HCT116 (cell line): ENCODE data around the gene MINDY3. TPM values are rescaled to one million over a fixed set of nuclear protein-coding genes. Genes with fewer than 3 reads are reported as not detected.

Experiments
- ATAC-seq: fragments of 200-7000 bp; cut with Tn5 transposase; 2 replicates; pipeline ENCODE4 v1.9.1; 2020; ENCODE audit warnings: mild to moderate bottlenecking, moderate library complexity
- BruUV-seq: library from RNA; stranded (reverse); fragments of 400-500 nt; replicated peaks from 2 replicates; lab custom pipeline; 2021; lab: Mats Ljungman, UMichigan
- CTCF ChIA-PET: fragments of 300-600 bp; sonication (Branson Sonifier 250); formaldehyde crosslinking; loops from one replicate; lab custom pipeline; 2021; ENCODE audit warnings: antibody characterized with exemption; lab: Charles Lee
- POLR2A ChIA-PET: fragments of 300-600, 350-600 bp; sonication (Branson Sonifier 250); formaldehyde crosslinking; loops from one replicate; lab custom pipeline; 2021; ENCODE audit warnings: antibody characterized with exemption; lab: Charles Lee
- RAD21 ChIA-PET, 2 experiments: fragments of 300-600 bp; sonication (Branson Sonifier 250); formaldehyde crosslinking; loops; one replicate each; lab custom pipeline; 2023; ENCODE audit warnings: low total read pairs in 2 of 2; ENCODE audit not compliant: uncharacterized antibody in 2 of 2, unreplicated experiment in 2 of 2, low non-redundant PET in 1 of 2; lab: Charles Lee
- DNase-seq: peaks from one replicate; pipeline ENCODE4 v3.0.0-alpha.2; 2010; ENCODE audit warnings: low read depth, low spot score
- H2AFZ ChIP-seq: fragments of 200-600 bp; shearing (Covaris generic), sonication (generic); 2 replicates; pipeline ENCODE4 v1.6.1; 2017; ENCODE audit warnings: low read depth, mixed run types, mixed read lengths, antibody characterized with exemption, low read length; ENCODE audit not compliant: poor library complexity, severe bottlenecking
- H3K27ac ChIP-seq: 2 replicates; pipeline ENCODE4 v1.5.1; 2012; ENCODE audit warnings: low read depth, low read length
- H3K27me3 ChIP-seq: fragments of 200-600 bp; sonication (generic); 2 replicates; pipeline ENCODE4 v1.6.1; 2016; ENCODE audit warnings: mixed run types, low read length, mixed read lengths; ENCODE audit not compliant: insufficient read depth
- H3K36me3 ChIP-seq, 2 experiments: fragments of 200-500 bp in 1 of 2; fragments of 200-600 bp in 1 of 2; sonication (Bioruptor generic) in 1 of 2; sonication (generic) in 1 of 2; 2 replicates each; pipeline versions ENCODE4 v1.5.1 to v1.6.1; 2014 to 2016; ENCODE audit warnings: low read length in 2 of 2, inconsistent platforms in 1 of 2, mixed read lengths in 1 of 2, mixed run types in 1 of 2; ENCODE audit not compliant: insufficient read depth in 2 of 2, control insufficient read depth in 1 of 2
- H3K4me1 ChIP-seq, 2 experiments: fragments of 200-600 bp in 1 of 2; sonication (generic) in 1 of 2; 2 replicates each; pipeline versions ENCODE4 v1.5.1 to v1.6.1; 2012 to 2017; ENCODE audit warnings: low read length in 2 of 2, inconsistent platforms in 1 of 2, mild to moderate bottlenecking in 1 of 2, mixed read lengths in 1 of 2, mixed run types in 1 of 2, moderate library complexity in 1 of 2; ENCODE audit not compliant: insufficient read depth in 2 of 2, control insufficient read depth in 1 of 2
- H3K4me2 ChIP-seq: fragments of 200-600 bp; sonication (generic); 2 replicates; pipeline ENCODE4 v1.6.1; 2017; ENCODE audit warnings: mixed run types, low read length, mixed read lengths
- H3K4me3 ChIP-seq, 2 experiments: fragments of 200-600 bp in 1 of 2; sonication (generic) in 1 of 2; replicated peaks in 1 of 2; 2 replicates each; pipeline ENCODE4 v1.5.1; 2011 to 2016; ENCODE audit warnings: low read length in 2 of 2, control low read depth in 1 of 2, low read depth in 1 of 2, mild to moderate bottlenecking in 1 of 2, mixed read lengths in 1 of 2, mixed run types in 1 of 2
- H3K79me2 ChIP-seq: fragments of 200-600 bp; sonication (generic); 2 replicates; pipeline ENCODE4 v1.6.1; 2017; ENCODE audit warnings: mild to moderate bottlenecking, mixed run types, low read length, moderate library complexity, mixed read lengths; ENCODE audit not compliant: insufficient read depth
- H3K9ac ChIP-seq: fragments of 200-600 bp; sonication (generic); 2 replicates; pipeline ENCODE4 v1.6.1; 2016; ENCODE audit warnings: low read length, mixed read lengths
- H3K9me2 ChIP-seq: fragments of 200-600 bp; sonication (generic), shearing (Covaris generic); 2 replicates; pipeline ENCODE4 v1.6.1; 2017; ENCODE audit warnings: mixed run types, mild to moderate bottlenecking, moderate library complexity; ENCODE audit not compliant: insufficient read depth
- H3K9me3 ChIP-seq, 2 experiments: fragments of 200-500 bp in 1 of 2; fragments of 200-600 bp in 1 of 2; sonication (Bioruptor generic) in 1 of 2; sonication (generic) in 1 of 2; 2 replicates each; pipeline ENCODE4 v1.6.1; 2014 to 2017; ENCODE audit warnings: low read length in 2 of 2, mixed read lengths in 2 of 2, inconsistent platforms in 1 of 2, low read depth in 1 of 2, mild to moderate bottlenecking in 1 of 2, mixed run types in 1 of 2, moderate library complexity in 1 of 2; ENCODE audit not compliant: control insufficient read depth in 1 of 2, insufficient read depth in 1 of 2
- H4K20me1 ChIP-seq: fragments of 200-600 bp; sonication (generic), shearing (Covaris generic); 2 replicates; pipeline ENCODE4 v1.6.1; 2017; ENCODE audit warnings: mixed run types, mild to moderate bottlenecking, moderate library complexity; ENCODE audit not compliant: insufficient read depth
- ATF3 ChIP-seq: IDR thresholded peaks from 2 replicates; pipeline ENCODE4 v1.6.1; 2012
- CBX3 ChIP-seq: IDR thresholded peaks from 2 replicates; pipeline ENCODE4 v1.6.1; 2012; ENCODE audit warnings: low read depth
- EGR1 ChIP-seq: IDR thresholded peaks from 2 replicates; pipeline ENCODE4 v1.6.1; 2012; ENCODE audit warnings: low read depth
- ELF1 ChIP-seq: IDR thresholded peaks from 2 replicates; pipeline ENCODE4 v1.6.1; 2012; ENCODE audit warnings: low read depth, borderline replicate concordance
- EZH2 ChIP-seq: fragments of 200-600 bp; sonication (generic); IDR thresholded peaks from 2 replicates; pipeline ENCODE4 v1.6.1; 2017; ENCODE audit warnings: antibody characterized with exemption, mixed run types
- EZH2phosphoT487 ChIP-seq: fragments of 200-600 bp; IDR thresholded peaks from 2 replicates; pipeline ENCODE4 v1.6.1; 2018; ENCODE audit warnings: antibody characterized with exemption, borderline replicate concordance
- FOSL1 ChIP-seq: IDR thresholded peaks from 2 replicates; pipeline ENCODE4 v1.6.1; 2012; ENCODE audit warnings: low read depth
- MAX ChIP-seq: IDR thresholded peaks from 2 replicates; pipeline ENCODE4 v1.6.1; 2012
- POLR2A ChIP-seq: IDR thresholded peaks from 2 replicates; pipeline ENCODE4 v1.7.0; 2011; ENCODE audit warnings: borderline replicate concordance; ENCODE audit not compliant: insufficient read depth, insufficient read length; ENCODE audit errors: extremely low read depth
- POLR2AphosphoS5 ChIP-seq: IDR thresholded peaks from 2 replicates; pipeline ENCODE4 v1.6.1; 2011; ENCODE audit warnings: mild to moderate bottlenecking, low read depth, low read length, moderate library complexity
- RAD21 ChIP-seq: IDR thresholded peaks from 2 replicates; pipeline ENCODE4 v1.6.1; 2012; ENCODE audit warnings: low read depth, mild to moderate bottlenecking
- SIN3A ChIP-seq: IDR thresholded peaks from 2 replicates; pipeline ENCODE4 v1.6.1; 2012; ENCODE audit warnings: low read depth
- SP1 ChIP-seq: IDR thresholded peaks from 2 replicates; pipeline ENCODE4 v1.6.1; 2012; ENCODE audit warnings: low read depth
- TCF7L2 ChIP-seq: IDR thresholded peaks from 2 replicates; pipeline ENCODE4 v1.7.0; 2011; ENCODE audit warnings: borderline replicate concordance, inconsistent platforms; ENCODE audit not compliant: insufficient read depth, insufficient read length; ENCODE audit errors: extremely low read depth
- YY1 ChIP-seq: IDR thresholded peaks from 2 replicates; pipeline ENCODE4 v1.6.1; 2011; ENCODE audit warnings: low read length, low read depth, moderate library complexity, mild to moderate bottlenecking; ENCODE audit not compliant: insufficient replicate concordance; ENCODE audit errors: extremely low read depth
- ZFX ChIP-seq: fragments of 450-650 bp; IDR thresholded peaks from 2 replicates; pipeline ENCODE4 v1.6.1; 2017
- ZNF274 ChIP-seq: fragments of 200-500 bp; sonication (Bioruptor generic); IDR thresholded peaks from 2 replicates; pipeline ENCODE4 v1.6.1; 2014; ENCODE audit warnings: mild to moderate bottlenecking, low read depth, low read length, inconsistent platforms
- intact Hi-C: fragments of 100-400 bp; cut with micrococcal nuclease; formaldehyde crosslinking; loops from 2 replicates; pipeline ENCODE4 v1.10.0; 2022
- total RNA-seq: library from RNA; stranded (reverse); gene quantifications from one replicate; pipeline ENCODE4 v1.2.1, GENCODE V29; 2021; ENCODE audit not compliant: unreplicated experiment
- TF ChIP-seq, protein P1 (sequence below): IDR thresholded peaks from 2 replicates; pipeline ENCODE4 v1.6.1; 2011; ENCODE audit warnings: mild to moderate bottlenecking, low read length, moderate library complexity; ENCODE audit not compliant: insufficient replicate concordance; ENCODE audit errors: extremely low read depth

MINDY3 gene
- total RNA-seq, 1 experiment from 2014 or later = 15.5 TPM

DNA sequence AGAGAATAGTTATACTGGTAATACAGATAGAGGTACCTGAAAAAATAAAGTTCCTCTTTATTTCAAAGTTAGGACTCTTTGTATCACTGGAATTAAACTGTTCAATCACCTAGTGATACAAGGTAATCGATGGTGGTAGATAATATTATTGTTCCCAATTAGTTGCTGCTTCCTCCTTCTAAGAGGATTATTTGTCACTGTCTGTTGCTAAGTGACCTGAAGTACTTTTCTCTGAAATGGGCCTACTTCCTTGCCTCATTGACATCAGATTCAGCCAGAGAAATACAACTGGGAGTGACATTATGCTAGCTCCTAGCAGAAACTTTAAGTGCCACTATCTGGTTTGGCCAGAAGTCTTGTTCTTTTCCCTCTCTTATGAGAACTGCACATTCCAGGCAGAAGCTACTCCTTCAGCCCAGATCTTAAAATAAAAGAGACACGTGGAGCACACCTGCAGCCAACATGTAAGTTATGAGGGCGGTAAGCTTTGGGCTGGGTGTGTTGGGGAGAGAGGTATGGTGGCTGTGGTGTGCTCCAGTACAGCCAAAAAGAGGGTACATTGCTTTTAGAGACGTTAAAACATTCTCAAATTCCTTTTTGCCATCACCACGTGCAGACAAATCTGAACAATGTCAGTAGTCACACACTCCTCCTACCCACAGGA is 54.8 kb downstream of the MINDY3 start:
- ChIA-PET RAD21 (no interaction called here), POLR2A (no interaction called here), CTCF (no interaction called here)
- Histone ChIP-seq H3K27ac (no peak overlapping the region), H3K79me2 (no peaks in the 10 kb centered on the region), H3K4me1 (no peaks in the 10 kb centered on the region), H4K20me1 (no peaks in the 10 kb centered on the region), H3K9ac (no peak overlapping the region), H3K9me3 (peaks cover 0 to 6% of the 10 kb centered on the region in 2 experiments; a peak in 1 of 4 replicates), H3K36me3 (no peaks in the 10 kb centered on the region), H3K4me2 (no peak overlapping the region), H3K9me2 (no peaks in the 10 kb centered on the region), H3K27me3 (no peaks in the 10 kb centered on the region), H3K4me3 (no peak overlapping the region)
- intact Hi-C loops = no loop called here
- no peak for ATAC-seq
- no peak for DNase-seq
- no TSS peak for BruUV-seq
- TF ChIP-seq SIN3A (no peak), ATF3 (no peak), SP1 (no peak), YY1 (no peak), TCF7L2 (no peak), EZH2phosphoT487 (no peak), FOSL1 (no peak), POLR2AphosphoS5 (no peak), MAX (no peak), CBX3 (no peak), EZH2 (no peak), ZNF274 (no peak), EGR1 (no peak), ELF1 (no peak), POLR2A (no peak), RAD21 (no peak), ZFX (no peak)
- TF ChIP-seq, protein P1, sequence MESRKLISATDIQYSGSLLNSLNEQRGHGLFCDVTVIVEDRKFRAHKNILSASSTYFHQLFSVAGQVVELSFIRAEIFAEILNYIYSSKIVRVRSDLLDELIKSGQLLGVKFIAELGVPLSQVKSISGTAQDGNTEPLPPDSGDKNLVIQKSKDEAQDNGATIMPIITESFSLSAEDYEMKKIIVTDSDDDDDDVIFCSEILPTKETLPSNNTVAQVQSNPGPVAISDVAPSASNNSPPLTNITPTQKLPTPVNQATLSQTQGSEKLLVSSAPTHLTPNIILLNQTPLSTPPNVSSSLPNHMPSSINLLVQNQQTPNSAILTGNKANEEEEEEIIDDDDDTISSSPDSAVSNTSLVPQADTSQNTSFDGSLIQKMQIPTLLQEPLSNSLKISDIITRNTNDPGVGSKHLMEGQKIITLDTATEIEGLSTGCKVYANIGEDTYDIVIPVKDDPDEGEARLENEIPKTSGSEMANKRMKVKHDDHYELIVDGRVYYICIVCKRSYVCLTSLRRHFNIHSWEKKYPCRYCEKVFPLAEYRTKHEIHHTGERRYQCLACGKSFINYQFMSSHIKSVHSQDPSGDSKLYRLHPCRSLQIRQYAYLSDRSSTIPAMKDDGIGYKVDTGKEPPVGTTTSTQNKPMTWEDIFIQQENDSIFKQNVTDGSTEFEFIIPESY = no peak
- TF ChIP-seq, all 23 proteins: peak for 0
- H2AFZ ChIP-seq = no peak overlapping the region
